Psoas muscle (tissue), 8 donors: ENCODE data around the gene PLXNC1. TPM values are rescaled to one million over a fixed set of nuclear protein-coding genes. Genes with fewer than 3 reads are reported as not detected.

Experiments
- ATAC-seq, 4 donors: fragments of 200-7000 bp; cut with Tn5 transposase; one replicate each; pipeline ENCODE4 v1.9.1; 2020; ENCODE audit warnings: moderate library complexity in 3 of 4, mild to moderate bottlenecking in 2 of 4
- DNase-seq, 2 donors: peaks; one replicate each; pipeline ENCODE4 v3.0.0-alpha.2; 2020
- H3K27ac ChIP-seq: fragments of 200-600 bp; one replicate; pipeline ENCODE4 v1.8.0; 2022
- H3K27me3 ChIP-seq, 3 donors: fragments of 200-600 bp in 1 of 3; one replicate each; pipeline versions ENCODE4 v1.6.1 to v1.8.0; 2013 to 2022; ENCODE audit warnings: low read length in 2 of 3, mild to moderate bottlenecking in 2 of 3, moderate library complexity in 1 of 3; ENCODE audit not compliant: insufficient read depth in 3 of 3
- H3K36me3 ChIP-seq, 2 donors: fragments of 200-600 bp in 1 of 2; one replicate each; pipeline versions ENCODE4 v1.6.1 to v1.8.0; 2013 to 2022; ENCODE audit warnings: low read depth in 1 of 2, mild to moderate bottlenecking in 1 of 2, moderate library complexity in 1 of 2; ENCODE audit not compliant: insufficient read depth in 1 of 2
- H3K4me1 ChIP-seq: fragments of 200-600 bp; one replicate; pipeline ENCODE4 v1.8.0; 2022
- H3K4me3 ChIP-seq: fragments of 200-600 bp; one replicate; pipeline ENCODE4 v1.8.0; 2022; ENCODE audit warnings: mild to moderate bottlenecking
- H3K9me3 ChIP-seq: fragments of 200-600 bp; one replicate; pipeline ENCODE4 v1.8.0; 2022
- CTCF ChIP-seq: fragments of 200-600 bp; IDR thresholded peaks from one replicate; pipeline ENCODE4 v1.8.0; 2022; ENCODE audit warnings: antibody characterized with exemption
- WGBS, 3 donors: extraction: QIAGEN DNeasy Blood & Tissue Kit; methylation state at CpG; one replicate each; pipeline versions ENCODE4 v1.1.6 to v1.1.7; 2013; 5-methylcytosine and 5-hydroxymethylcytosine counted together
- intact Hi-C, 2 donors: fragments of 100-400 bp; cut with DNase I; formaldehyde crosslinking; loops; one replicate each; pipeline versions ENCODE4 v1.11.0 to v1.14.2; 2022
- polyA plus RNA-seq, 3 donors: library from polyadenylated mRNA; stranded (reverse); fragments of 200-250 nt; gene quantifications; one replicate each; pipeline ENCODE4 v1.2.3, GENCODE V29; 2013
- total RNA-seq, 4 donors: library from RNA; stranded (reverse); fragmentation: NEBNext Ultra II Directional in 2 of 4; extraction: Animal tissue kit (Norgen Biotek cat#: 25700) in 2 of 4; gene quantifications; one replicate each; pipeline versions ENCODE4 v1.2.1 to v1.2.4, GENCODE V29; 2021 to 2023
- donor health status: healthy with polysubstance abuse.
- donor health status: DM: no; HTN: no; CAD: no; lungs with moderate emphysema.
- donor health status: Bipolar disorder and iron deficiency.
- donor health status: healthy.
- donor health status: DM: yes; HTN: yes; CAD: no.
- donor health status: DM: no; HTN: no; CAD: no.
- donor health status: DM: no; HTN: no; CAD: no.
- donor health status: DM: yes; HTN: yes; CAD: no.

Gene PLXNC1
- total and polyA plus RNA-seq, 7 donors, result 0.18 to 4.0 (median 0.52) TPM

DNA sequence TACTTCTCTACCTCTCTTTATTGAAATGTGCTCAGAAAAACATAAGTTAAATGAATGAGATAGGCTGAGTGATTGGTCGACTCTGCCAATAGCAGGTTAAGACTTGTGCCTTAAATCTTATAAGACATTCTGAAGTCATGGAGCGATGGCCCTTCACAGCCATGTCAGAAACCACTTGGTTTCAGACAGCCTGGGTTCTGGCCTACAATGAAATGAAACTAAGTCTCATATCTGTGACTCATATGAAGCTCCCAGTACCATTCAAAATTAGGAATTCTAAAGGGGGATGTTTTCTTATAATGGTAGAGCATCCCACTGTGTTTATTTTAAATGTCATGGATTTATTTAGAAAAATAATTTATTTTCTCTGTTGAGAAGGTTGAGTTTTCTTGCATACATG, 42.6 kb downstream of the PLXNC1 start:
- DNase-seq (no peak), ATAC-seq (no peak)
- Histone ChIP-seq H3K27me3 (peaks cover 0 to 7% (median 1%) of the 10 kb centered on the region in 3 donors), H3K4me3 (no peak overlapping the region), H3K27ac (no peak overlapping the region), H3K9me3 (no peaks in the 10 kb centered on the region), H3K4me1 (no peaks in the 10 kb centered on the region), H3K36me3 (no peaks in the 10 kb centered on the region)
- 96 to 97% (median 97%) methylated on average over 2 of the region's 2 CpGs for WGBS, 3 donors
- intact Hi-C loops, result no loop called here
- TF ChIP-seq CTCF, result no peak

- H3K4me1 ChIP-seq, result no peaks in the 10 kb centered on the region
- WGBS, 3 donors, result 82 to 93% (median 90%) methylated on average over 1 of the region's 1 CpG
- TF ChIP-seq CTCF, result no peak
- no peak for ATAC-seq
- H3K36me3 ChIP-seq, result no peaks in the 10 kb centered on the region
- DNase-seq, result no peak
- intact Hi-C loops, result no loop called here
- H3K27me3 ChIP-seq, result peaks cover 0 to 7% (median 1%) of the 10 kb centered on the region in 3 donors
- H3K4me3 ChIP-seq, result no peak overlapping the region
- H3K9me3 ChIP-seq, result no peaks in the 10 kb centered on the region
- H3K27ac ChIP-seq, result no peak overlapping the region
These were observed 43.4 kb downstream of the PLXNC1 start for GRCh38 chr12:94191811-94192210.

DNA sequence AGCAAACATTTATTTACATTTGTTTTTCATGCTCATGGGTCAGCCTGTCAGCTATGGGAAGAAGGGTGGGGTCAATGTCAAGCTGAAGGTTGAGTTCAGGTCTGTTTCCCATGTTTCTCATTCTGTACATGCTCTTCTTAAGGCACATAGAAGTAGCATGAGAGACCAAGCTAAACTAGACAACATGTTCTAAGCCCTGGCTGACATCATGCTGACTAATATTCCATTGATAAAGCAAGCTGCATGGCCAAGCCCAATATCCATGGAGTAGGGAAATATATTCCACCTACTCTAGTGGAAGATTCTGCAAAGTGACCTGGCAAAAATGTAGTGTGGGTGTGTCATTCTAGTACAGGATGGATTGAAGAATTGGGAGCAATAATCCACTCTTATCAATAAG, 44.1 kb downstream of the PLXNC1 start:
- H3K27me3 ChIP-seq, result peaks cover 0 to 7% (median 0%) of the 10 kb centered on the region in 3 donors
- H3K27ac ChIP-seq, result no peak overlapping the region
- no peaks in the 10 kb centered on the region for H3K4me1 ChIP-seq
- ATAC-seq (no peak), DNase-seq (no peak)
- H3K4me3 ChIP-seq, result no peak overlapping the region
- no peaks in the 10 kb centered on the region for H3K9me3 ChIP-seq
- H3K36me3 ChIP-seq, result no peaks in the 10 kb centered on the region
- intact Hi-C loops, result no loop called here
- TF ChIP-seq CTCF, result no peak

DNA sequence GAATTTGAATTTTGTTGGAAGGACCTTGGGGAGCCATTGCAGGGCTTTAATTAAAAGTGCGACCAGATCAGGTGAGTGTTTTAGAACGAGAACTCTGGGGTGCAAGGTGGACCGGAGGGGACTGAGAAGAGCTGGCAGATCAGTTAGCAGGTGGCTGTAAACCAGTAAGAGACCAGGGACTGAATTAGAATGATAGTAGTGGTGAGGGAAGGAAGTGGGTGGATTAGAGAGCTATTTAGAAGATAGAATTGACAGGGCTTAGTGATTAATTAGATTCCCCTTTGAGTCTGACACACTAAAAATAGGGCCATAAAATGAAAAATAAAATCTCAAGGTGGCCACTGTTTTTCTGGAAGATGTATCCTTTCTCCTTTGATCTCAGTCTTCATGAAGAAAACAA, 44.8 kb downstream of the PLXNC1 start:
- no peak overlapping the region for H3K27ac ChIP-seq
- peaks cover 0 to 3% (median 0%) of the 10 kb centered on the region in 3 donors for H3K27me3 ChIP-seq
- no peak for ATAC-seq
- WGBS, 3 donors, result 61 to 79% (median 78%) methylated on average over 3 of the region's 3 CpGs
- H3K9me3 ChIP-seq, result no peaks in the 10 kb centered on the region
- no peak overlapping the region for H3K4me3 ChIP-seq
- H3K4me1 ChIP-seq, result no peaks in the 10 kb centered on the region
- DNase-seq, result no peak
- H3K36me3 ChIP-seq, result no peaks in the 10 kb centered on the region
- no peak for TF ChIP-seq CTCF
- intact Hi-C loops, result no loop called here

DNA sequence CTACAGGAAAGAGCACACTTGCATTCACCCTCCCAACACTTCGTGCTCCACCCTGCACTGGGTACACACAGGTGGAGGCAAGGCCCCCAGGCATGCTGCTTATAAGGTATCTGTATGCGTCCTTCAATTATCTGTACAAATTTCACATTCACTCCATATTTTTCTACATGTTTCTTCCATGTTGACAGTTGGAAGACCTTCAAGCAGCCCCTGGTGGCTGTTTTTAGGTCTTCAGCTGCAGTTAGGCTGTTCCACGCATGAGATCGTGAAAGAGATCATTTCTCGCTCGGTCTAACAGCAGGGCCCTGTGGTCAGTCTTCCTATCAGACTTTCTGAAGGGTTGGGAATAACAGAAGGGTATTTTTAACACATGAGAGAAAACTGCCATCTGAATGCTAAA, 47.1 kb downstream of the PLXNC1 start:
- intact Hi-C loops, result no loop called here
- no peaks in the 10 kb centered on the region for H3K9me3 ChIP-seq
- ATAC-seq (no peak), DNase-seq (no peak)
- TF ChIP-seq CTCF, result no peak
- H3K36me3 ChIP-seq, result no peaks in the 10 kb centered on the region
- H3K4me3 ChIP-seq, result no peak overlapping the region
- no peaks in the 10 kb centered on the region for H3K27me3 ChIP-seq
- H3K27ac ChIP-seq, result no peak overlapping the region
- H3K4me1 ChIP-seq, result no peaks in the 10 kb centered on the region
- 93% methylated on average over 6 of the region's 6 CpGs for WGBS, 3 donors
